Choroid plexus epithelial cell (primary cell): ENCODE results near the gene CD163.
A peak's percentile ranks its signal among the peaks of the same experiment; 100 is the strongest.
"Not testable (repeated sequence)": the region's sequence is repeated elsewhere in the genome, so short reads cannot be mapped to it uniquely, and the experiment has no call there.

Experiments used
- DNase-seq: peaks from one replicate; pipeline ENCODE4 v3.0.0-alpha.2; 2010; ENCODE audit warnings: low read depth
- H3K4me3 ChIP-seq: 2 replicates; pipeline ENCODE4 v1.5.1; 2011; ENCODE audit warnings: low read depth, mild to moderate bottlenecking, control low read depth, low read length, moderate library complexity
- TF ChIP-seq, protein P1 (sequence below): conservative IDR thresholded peaks from 2 replicates; pipeline ENCODE4 v1.5.1; 2011; ENCODE audit warnings: low read depth, mild to moderate bottlenecking, control low read depth, inconsistent platforms, low read length, moderate library complexity

Gene CD163

DNA sequence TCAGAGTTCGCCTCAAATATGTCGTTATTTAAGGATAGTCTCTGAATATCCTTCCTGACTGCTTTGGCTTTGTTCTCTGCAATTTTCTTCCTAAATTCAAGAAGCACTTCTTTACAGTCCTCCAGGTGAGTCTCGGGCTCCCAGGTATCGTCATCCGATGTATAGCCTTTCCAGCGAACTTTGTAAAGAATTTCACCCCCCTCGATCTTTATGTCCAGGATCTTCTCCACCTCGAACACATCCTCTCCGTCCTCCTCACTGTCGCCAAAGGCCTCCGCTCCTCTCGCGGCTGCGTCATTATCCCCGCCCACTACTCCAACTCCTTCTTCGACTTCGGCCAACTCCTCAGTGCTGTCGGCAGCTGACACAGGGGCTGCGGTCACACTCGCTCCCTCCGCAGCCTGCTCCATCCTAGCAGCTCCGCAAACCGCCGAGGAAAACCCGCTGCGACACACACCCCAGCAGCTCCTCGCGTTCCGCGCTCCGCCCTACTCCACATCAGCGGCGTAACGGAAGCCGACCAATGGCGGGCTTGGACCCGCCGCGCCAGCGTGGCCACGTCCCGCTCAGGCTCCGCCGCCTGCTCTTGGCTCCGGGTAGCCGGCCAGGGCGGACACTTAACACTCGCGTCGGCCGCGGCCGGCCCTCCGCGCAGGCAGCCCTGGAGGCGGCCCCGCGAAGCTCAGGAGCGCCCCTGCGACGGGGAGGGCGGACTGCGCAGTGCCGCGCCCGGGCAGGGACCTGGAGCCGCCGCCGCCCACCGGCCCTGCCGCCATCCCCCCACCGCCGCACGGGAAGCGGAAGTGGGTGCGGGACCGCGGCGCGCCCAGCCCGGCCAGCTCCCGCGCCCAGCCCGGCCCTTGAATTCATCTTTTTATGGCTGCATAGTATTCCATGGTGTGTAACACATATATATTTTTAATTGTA, 63.7 kb downstream of the CD163 start:
- peak; percentile 69 for DNase-seq

DNA sequence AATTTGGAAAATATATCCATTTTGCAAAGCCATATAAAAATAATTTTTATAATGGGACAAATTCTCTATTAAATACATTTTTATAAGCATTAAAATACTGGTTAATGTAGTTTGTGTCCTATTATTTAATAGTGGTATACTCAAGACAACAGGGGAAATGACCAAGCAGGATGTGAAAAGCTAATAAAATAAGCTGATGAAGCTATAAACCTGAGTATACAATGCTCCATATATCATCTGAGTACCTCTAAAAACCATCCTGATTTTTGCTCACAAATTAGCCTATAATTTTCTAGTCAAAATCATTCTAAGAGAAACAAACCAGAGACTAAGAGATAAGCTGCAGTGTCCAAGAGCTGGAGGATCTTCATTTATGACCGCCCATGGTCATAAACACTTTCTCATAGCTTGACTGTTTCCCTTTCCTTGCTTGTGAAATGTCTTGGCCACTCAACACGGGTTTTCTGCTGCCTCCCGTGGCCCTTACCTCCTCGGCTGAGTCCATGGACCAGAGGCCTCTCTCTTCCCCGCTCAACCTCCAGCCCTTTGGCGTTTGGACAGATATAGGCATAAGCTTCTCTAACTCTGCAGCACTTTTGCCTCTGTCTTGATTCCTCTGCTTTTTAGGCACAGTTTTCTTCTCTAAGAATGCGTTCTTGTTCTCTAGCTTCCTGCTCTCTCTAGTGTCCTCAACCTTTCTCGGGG, 65.1 kb downstream of the CD163 start:
- not testable (repeated sequence) for DNase-seq, H3K4me3 ChIP-seq

More for the DNA sequence above, 63.7 kb downstream of the CD163 start:
- H3K4me3 ChIP-seq = peak overlapping the region; percentile 58
- TF ChIP-seq, protein P1, sequence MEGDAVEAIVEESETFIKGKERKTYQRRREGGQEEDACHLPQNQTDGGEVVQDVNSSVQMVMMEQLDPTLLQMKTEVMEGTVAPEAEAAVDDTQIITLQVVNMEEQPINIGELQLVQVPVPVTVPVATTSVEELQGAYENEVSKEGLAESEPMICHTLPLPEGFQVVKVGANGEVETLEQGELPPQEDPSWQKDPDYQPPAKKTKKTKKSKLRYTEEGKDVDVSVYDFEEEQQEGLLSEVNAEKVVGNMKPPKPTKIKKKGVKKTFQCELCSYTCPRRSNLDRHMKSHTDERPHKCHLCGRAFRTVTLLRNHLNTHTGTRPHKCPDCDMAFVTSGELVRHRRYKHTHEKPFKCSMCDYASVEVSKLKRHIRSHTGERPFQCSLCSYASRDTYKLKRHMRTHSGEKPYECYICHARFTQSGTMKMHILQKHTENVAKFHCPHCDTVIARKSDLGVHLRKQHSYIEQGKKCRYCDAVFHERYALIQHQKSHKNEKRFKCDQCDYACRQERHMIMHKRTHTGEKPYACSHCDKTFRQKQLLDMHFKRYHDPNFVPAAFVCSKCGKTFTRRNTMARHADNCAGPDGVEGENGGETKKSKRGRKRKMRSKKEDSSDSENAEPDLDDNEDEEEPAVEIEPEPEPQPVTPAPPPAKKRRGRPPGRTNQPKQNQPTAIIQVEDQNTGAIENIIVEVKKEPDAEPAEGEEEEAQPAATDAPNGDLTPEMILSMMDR = no peak

DNA sequence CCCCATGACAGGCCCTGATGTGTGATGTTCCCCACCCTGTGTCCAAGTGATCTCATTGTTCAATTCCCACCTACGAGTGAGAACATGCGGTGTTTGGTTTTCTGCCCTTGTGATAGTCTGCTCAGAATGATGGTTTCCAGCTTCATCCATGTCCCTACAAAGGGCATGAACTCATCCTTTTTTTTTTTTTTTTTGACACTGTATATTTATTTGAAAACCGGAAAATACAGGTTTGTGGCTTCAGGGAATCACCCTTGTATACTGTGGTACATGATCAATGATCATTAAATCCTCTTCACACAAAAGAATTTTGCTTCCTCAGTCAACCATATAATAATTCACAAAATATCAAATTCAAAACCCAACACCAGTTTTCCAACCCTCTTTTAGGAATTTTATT, 66.1 kb downstream of the CD163 start:
- DNase-seq, H3K4me3 ChIP-seq: not testable (repeated sequence)

DNA sequence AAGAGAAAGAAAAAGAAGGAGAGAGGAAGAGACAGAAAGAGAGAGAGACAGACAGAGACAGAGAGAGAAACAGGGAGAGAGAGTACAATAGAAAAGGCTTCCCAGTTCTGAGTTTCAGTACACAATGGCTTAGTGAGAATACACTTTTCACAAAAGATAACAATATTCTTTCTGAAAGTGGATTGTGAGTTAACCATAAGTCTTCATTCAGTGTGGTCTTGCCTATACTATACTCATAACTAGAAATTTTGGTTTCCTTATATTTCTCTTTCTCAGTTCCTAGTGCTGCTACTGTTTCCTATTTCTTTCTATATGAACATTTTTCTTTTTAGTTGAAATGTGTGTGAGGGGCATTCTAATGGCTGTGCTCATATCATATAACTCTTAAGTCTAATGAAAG, 68.9 kb downstream of the CD163 start:
- no peak for DNase-seq

DNA sequence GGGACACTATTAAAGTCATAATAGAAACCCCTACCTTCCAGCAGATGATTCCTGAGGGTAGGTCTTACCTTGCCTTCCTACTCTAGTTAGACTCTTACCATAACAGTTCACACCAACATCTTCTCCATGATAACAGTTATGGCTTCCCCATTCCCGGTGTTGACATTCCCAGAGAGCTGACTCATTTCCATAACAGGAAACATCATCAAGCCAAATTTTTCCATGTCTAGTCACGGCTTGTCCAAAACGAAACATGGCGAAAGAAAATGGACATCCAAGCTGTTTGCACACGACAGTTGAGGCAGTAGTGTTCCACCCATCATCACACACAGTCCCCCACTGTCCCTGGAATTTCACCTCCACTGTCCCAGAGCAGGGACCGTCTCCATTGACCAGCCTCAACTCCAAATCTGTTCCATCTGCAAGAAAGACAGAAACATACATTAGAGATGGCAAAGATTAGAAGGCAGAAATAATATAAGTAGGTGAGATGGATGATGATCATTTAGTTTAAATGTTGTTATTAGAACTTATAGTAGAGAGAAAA, 70.2 kb downstream of the CD163 start:
- TF ChIP-seq, protein P1 = no peak
- no peak overlapping the region for H3K4me3 ChIP-seq
- DNase-seq = peak; percentile 57

More for the DNA sequence above, 68.9 kb downstream of the CD163 start:
- H3K4me3 ChIP-seq = no peak overlapping the region
- TF ChIP-seq, protein P1 = no peak

DNA sequence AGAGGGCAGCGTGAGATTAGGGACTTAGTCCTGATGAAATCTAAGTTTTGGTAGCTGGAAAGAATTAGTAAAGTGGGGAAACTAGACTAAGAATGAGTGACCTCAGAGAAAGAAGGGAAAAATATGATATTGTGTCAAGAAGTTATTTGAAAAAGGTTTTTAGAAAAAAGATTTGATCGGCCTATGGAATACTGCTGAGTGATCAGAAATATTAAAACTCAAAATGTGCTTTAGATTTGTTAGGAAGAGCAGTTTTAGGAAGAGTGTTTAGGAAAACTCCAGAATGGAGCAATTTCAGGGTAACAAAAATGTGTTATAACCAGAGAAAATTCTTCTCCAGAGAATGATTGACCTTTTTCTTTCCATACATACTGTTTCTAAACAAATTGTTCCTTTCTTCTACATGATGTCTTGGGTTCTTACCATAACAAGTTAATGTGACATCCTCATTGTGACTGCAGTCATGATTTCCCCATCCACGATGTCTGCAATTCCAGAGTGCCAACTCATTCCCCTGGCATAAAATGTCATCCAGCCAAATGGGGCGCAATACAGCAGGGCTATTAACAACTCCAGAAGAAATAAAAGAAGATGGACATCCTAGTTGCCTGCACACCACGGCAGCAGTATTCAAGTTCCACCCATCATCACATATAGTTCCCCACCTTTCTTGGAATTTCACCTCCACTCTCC, 71.4 kb downstream of the CD163 start:
- TF ChIP-seq, protein P1 = no peak
- H3K4me3 ChIP-seq = no peak overlapping the region
- DNase-seq = no peak
